Left ventricle myocardium superior (tissue), 1 donor: ENCODE results near the gene SUMO3. TPM values are rescaled to one million over a fixed set of nuclear protein-coding genes. Genes with fewer than 3 reads are reported as not detected.

Source experiments
- ATAC-seq: fragments of 200-7000 bp; cut with Tn5 transposase; one replicate; pipeline ENCODE4 v1.9.1; 2020; ENCODE audit warnings: mild to moderate bottlenecking, moderate library complexity
- DNase-seq: peaks from one replicate; pipeline ENCODE4 v3.0.0-alpha.2; 2020
- intact Hi-C: fragments of 100-400 bp; cut with micrococcal nuclease; formaldehyde crosslinking; loops from one replicate; pipeline ENCODE4 v1.11.0; 2022
- total RNA-seq: library from RNA; stranded (reverse); fragmentation: NEBNext Ultra II Directional; extraction: Animal tissue kit (Norgen Biotek cat#: 25700); gene quantifications from one replicate; pipeline ENCODE4 v1.2.1, GENCODE V29; 2021
- donor health status: DM: no; HTN: yes; CAD: no; lungs with severe emphysema.

SUMO3 gene
- total RNA-seq, 1 donor from 2014 or later, result 72.2 TPM

- intact Hi-C loops, result no loop called here
- ATAC-seq, result no peak
Measured at GRCh38 chr21:44813727-44814126, 4.1 kb downstream of the SUMO3 start.

GRCh38 chr21:44813149-44813548, 4.7 kb downstream of the SUMO3 start:
- DNase-seq (no peak), ATAC-seq (no peak)
- intact Hi-C loops, result no loop called here

More at GRCh38 chr21:44813727-44814126, 4.1 kb downstream of the SUMO3 start:
- no peak for DNase-seq

GRCh38 chr21:44812640-44813039, 5.2 kb downstream of the SUMO3 start:
- no peak for DNase-seq
- ATAC-seq, result no peak
- intact Hi-C loops, result no loop called here

GRCh38 chr21:44810779-44811178, 7.1 kb downstream of the SUMO3 start:
- intact Hi-C loops, result no loop called here
- DNase-seq, result no peak
- ATAC-seq, result no peak

GRCh38 chr21:44805859-44806258, 12.0 kb downstream of the SUMO3 start:
- no peak for DNase-seq

GRCh38 chr21:44805226-44805625, 12.6 kb downstream of the SUMO3 start:
- ATAC-seq, result no peak
- DNase-seq, result no peak
- intact Hi-C loops, result no loop called here

More at GRCh38 chr21:44805859-44806258, 12.0 kb downstream of the SUMO3 start:
- ATAC-seq, result no peak
- intact Hi-C loops, result no loop called here

GRCh38 chr21:44804762-44805161, 13.1 kb downstream of the SUMO3 start:
- intact Hi-C loops, result no loop called here
- DNase-seq (no peak), ATAC-seq (no peak)

GRCh38 chr21:44803651-44804050, 14.2 kb downstream of the SUMO3 start:
- no peak for ATAC-seq
- intact Hi-C loops, result no loop called here
- no peak for DNase-seq

- ATAC-seq (peak; percentile 2), DNase-seq (no peak)
- intact Hi-C loops, result no loop called here
Measured at GRCh38 chr21:44802396-44803153, 15.3 kb downstream of the SUMO3 start.

GRCh38 chr21:44801468-44802395, 16.1 kb downstream of the SUMO3 start, which contains the start of gene UBE2G2:
Gene UBE2G2 (minus strand): TSS chr21:44801820. CDS start chr21:44801748, 72 bp downstream.
- ATAC-seq, result peak; percentile 97
- intact Hi-C loops, result no loop called here
- peak; percentile 90 for DNase-seq

GRCh38 chr21:44800971-44801467, 16.8 kb downstream of the SUMO3 start:
- no peak for ATAC-seq
- no peak for DNase-seq
- intact Hi-C loops, result no loop called here

GRCh38 chr21:44800103-44800502, 17.8 kb downstream of the SUMO3 start:
- DNase-seq (no peak), ATAC-seq (no peak)
- intact Hi-C loops, result no loop called here

- no peak for DNase-seq
- ATAC-seq, result no peak
- intact Hi-C loops, result loop anchor here (10.0 kb wide), 1 partner anchor 75 kb away; the partner anchor contains the start of gene PTTG1IP
Measured at GRCh38 chr21:44799646-44800045, 18.2 kb downstream of the SUMO3 start.

- DNase-seq (no peak), ATAC-seq (no peak)
- intact Hi-C loops, result loop anchor here (10.0 kb wide), 1 partner anchor 77 kb away; the partner anchor contains the start of gene PTTG1IP
Measured at GRCh38 chr21:44797775-44798174, 20.1 kb downstream of the SUMO3 start.

- intact Hi-C loops, result loop anchor here (10.0 kb wide), 1 partner anchor 79 kb away; the partner anchor contains the start of gene PTTG1IP
- DNase-seq (no peak), ATAC-seq (no peak)
Measured at GRCh38 chr21:44795342-44795741, 22.5 kb downstream of the SUMO3 start.

- DNase-seq, result no peak
- no peak for ATAC-seq
- intact Hi-C loops, result loop anchor here (10.0 kb wide), 1 partner anchor 81 kb away; the partner anchor contains the start of gene PTTG1IP
Measured at GRCh38 chr21:44793592-44794374, 24.1 kb downstream of the SUMO3 start.

- intact Hi-C loops, result loop anchor here (10.0 kb wide), 1 partner anchor 82 kb away; the partner anchor contains the start of gene PTTG1IP
- DNase-seq, result peak; percentile 68
- ATAC-seq, result peak; percentile 90
Measured at GRCh38 chr21:44792702-44793591, 24.9 kb downstream of the SUMO3 start.

GRCh38 chr21:44791993-44792392, 25.9 kb downstream of the SUMO3 start:
- intact Hi-C loops, result loop anchor here (10.0 kb wide), 1 partner anchor 83 kb away; the partner anchor contains the start of gene PTTG1IP
- no peak for ATAC-seq
- no peak for DNase-seq
